HCT116 (cell line): ENCODE results near the gene GPR26. TPM values are rescaled to one million over a fixed set of nuclear protein-coding genes. Genes with fewer than 3 reads are reported as not detected.

Source experiments
- ATAC-seq: fragments of 200-7000 bp; cut with Tn5 transposase; 2 replicates; pipeline ENCODE4 v1.9.1; 2020; ENCODE audit warnings: mild to moderate bottlenecking, moderate library complexity
- BruUV-seq: library from RNA; stranded (reverse); fragments of 400-500 nt; replicated peaks from 2 replicates; lab custom pipeline; 2021; lab: Mats Ljungman, UMichigan
- CTCF ChIA-PET: fragments of 300-600 bp; sonication (Branson Sonifier 250); formaldehyde crosslinking; loops from one replicate; lab custom pipeline; 2021; ENCODE audit warnings: antibody characterized with exemption; lab: Charles Lee
- POLR2A ChIA-PET: fragments of 300-600, 350-600 bp; sonication (Branson Sonifier 250); formaldehyde crosslinking; loops from one replicate; lab custom pipeline; 2021; ENCODE audit warnings: antibody characterized with exemption; lab: Charles Lee
- RAD21 ChIA-PET, 2 experiments: fragments of 300-600 bp; sonication (Branson Sonifier 250); formaldehyde crosslinking; loops; one replicate each; lab custom pipeline; 2023; ENCODE audit warnings: low total read pairs in 2 of 2; ENCODE audit not compliant: uncharacterized antibody in 2 of 2, unreplicated experiment in 2 of 2, low non-redundant PET in 1 of 2; lab: Charles Lee
- DNase-seq: peaks from one replicate; pipeline ENCODE4 v3.0.0-alpha.2; 2010; ENCODE audit warnings: low read depth, low spot score
- H2AFZ ChIP-seq: fragments of 200-600 bp; shearing (Covaris generic), sonication (generic); 2 replicates; pipeline ENCODE4 v1.6.1; 2017; ENCODE audit warnings: low read depth, mixed run types, mixed read lengths, antibody characterized with exemption, low read length; ENCODE audit not compliant: poor library complexity, severe bottlenecking
- H3K27ac ChIP-seq: 2 replicates; pipeline ENCODE4 v1.5.1; 2012; ENCODE audit warnings: low read depth, low read length
- H3K27me3 ChIP-seq: fragments of 200-600 bp; sonication (generic); 2 replicates; pipeline ENCODE4 v1.6.1; 2016; ENCODE audit warnings: mixed run types, low read length, mixed read lengths; ENCODE audit not compliant: insufficient read depth
- H3K36me3 ChIP-seq, 2 experiments: fragments of 200-500 bp in 1 of 2; fragments of 200-600 bp in 1 of 2; sonication (Bioruptor generic) in 1 of 2; sonication (generic) in 1 of 2; 2 replicates each; pipeline versions ENCODE4 v1.5.1 to v1.6.1; 2014 to 2016; ENCODE audit warnings: low read length in 2 of 2, inconsistent platforms in 1 of 2, mixed read lengths in 1 of 2, mixed run types in 1 of 2; ENCODE audit not compliant: insufficient read depth in 2 of 2, control insufficient read depth in 1 of 2
- H3K4me1 ChIP-seq, 2 experiments: fragments of 200-600 bp in 1 of 2; sonication (generic) in 1 of 2; 2 replicates each; pipeline versions ENCODE4 v1.5.1 to v1.6.1; 2012 to 2017; ENCODE audit warnings: low read length in 2 of 2, inconsistent platforms in 1 of 2, mild to moderate bottlenecking in 1 of 2, mixed read lengths in 1 of 2, mixed run types in 1 of 2, moderate library complexity in 1 of 2; ENCODE audit not compliant: insufficient read depth in 2 of 2, control insufficient read depth in 1 of 2
- H3K4me2 ChIP-seq: fragments of 200-600 bp; sonication (generic); 2 replicates; pipeline ENCODE4 v1.6.1; 2017; ENCODE audit warnings: mixed run types, low read length, mixed read lengths
- H3K4me3 ChIP-seq, 2 experiments: fragments of 200-600 bp in 1 of 2; sonication (generic) in 1 of 2; replicated peaks in 1 of 2; 2 replicates each; pipeline ENCODE4 v1.5.1; 2011 to 2016; ENCODE audit warnings: low read length in 2 of 2, control low read depth in 1 of 2, low read depth in 1 of 2, mild to moderate bottlenecking in 1 of 2, mixed read lengths in 1 of 2, mixed run types in 1 of 2
- H3K79me2 ChIP-seq: fragments of 200-600 bp; sonication (generic); 2 replicates; pipeline ENCODE4 v1.6.1; 2017; ENCODE audit warnings: mild to moderate bottlenecking, mixed run types, low read length, moderate library complexity, mixed read lengths; ENCODE audit not compliant: insufficient read depth
- H3K9ac ChIP-seq: fragments of 200-600 bp; sonication (generic); 2 replicates; pipeline ENCODE4 v1.6.1; 2016; ENCODE audit warnings: low read length, mixed read lengths
- H3K9me2 ChIP-seq: fragments of 200-600 bp; sonication (generic), shearing (Covaris generic); 2 replicates; pipeline ENCODE4 v1.6.1; 2017; ENCODE audit warnings: mixed run types, mild to moderate bottlenecking, moderate library complexity; ENCODE audit not compliant: insufficient read depth
- H3K9me3 ChIP-seq, 2 experiments: fragments of 200-500 bp in 1 of 2; fragments of 200-600 bp in 1 of 2; sonication (Bioruptor generic) in 1 of 2; sonication (generic) in 1 of 2; 2 replicates each; pipeline ENCODE4 v1.6.1; 2014 to 2017; ENCODE audit warnings: low read length in 2 of 2, mixed read lengths in 2 of 2, inconsistent platforms in 1 of 2, low read depth in 1 of 2, mild to moderate bottlenecking in 1 of 2, mixed run types in 1 of 2, moderate library complexity in 1 of 2; ENCODE audit not compliant: control insufficient read depth in 1 of 2, insufficient read depth in 1 of 2
- H4K20me1 ChIP-seq: fragments of 200-600 bp; sonication (generic), shearing (Covaris generic); 2 replicates; pipeline ENCODE4 v1.6.1; 2017; ENCODE audit warnings: mixed run types, mild to moderate bottlenecking, moderate library complexity; ENCODE audit not compliant: insufficient read depth
- ATF3 ChIP-seq: IDR thresholded peaks from 2 replicates; pipeline ENCODE4 v1.6.1; 2012
- CBX3 ChIP-seq: IDR thresholded peaks from 2 replicates; pipeline ENCODE4 v1.6.1; 2012; ENCODE audit warnings: low read depth
- CTCF ChIP-seq, 3 experiments: fragments of 200-600 bp in 1 of 3; sonication (generic) in 1 of 3; IDR thresholded peaks in 2 of 3; conservative IDR thresholded peaks in 1 of 3; 2 replicates each; pipeline ENCODE4 v1.5.1; 2012 to 2017; ENCODE audit warnings: low read depth in 2 of 3, low read length in 2 of 3, antibody characterized with exemption in 1 of 3, borderline replicate concordance in 1 of 3, control low read depth in 1 of 3, mild to moderate bottlenecking in 1 of 3, mixed read lengths in 1 of 3, mixed run types in 1 of 3, moderate library complexity in 1 of 3; ENCODE audit not compliant: insufficient read depth in 1 of 3
- EGR1 ChIP-seq: IDR thresholded peaks from 2 replicates; pipeline ENCODE4 v1.6.1; 2012; ENCODE audit warnings: low read depth
- EZH2 ChIP-seq: fragments of 200-600 bp; sonication (generic); IDR thresholded peaks from 2 replicates; pipeline ENCODE4 v1.6.1; 2017; ENCODE audit warnings: antibody characterized with exemption, mixed run types
- EZH2phosphoT487 ChIP-seq: fragments of 200-600 bp; IDR thresholded peaks from 2 replicates; pipeline ENCODE4 v1.6.1; 2018; ENCODE audit warnings: antibody characterized with exemption, borderline replicate concordance
- FOSL1 ChIP-seq: IDR thresholded peaks from 2 replicates; pipeline ENCODE4 v1.6.1; 2012; ENCODE audit warnings: low read depth
- JUND ChIP-seq: IDR thresholded peaks from 2 replicates; pipeline ENCODE4 v1.6.1; 2012
- POLR2A ChIP-seq: IDR thresholded peaks from 2 replicates; pipeline ENCODE4 v1.7.0; 2011; ENCODE audit warnings: borderline replicate concordance; ENCODE audit not compliant: insufficient read depth, insufficient read length; ENCODE audit errors: extremely low read depth
- POLR2AphosphoS5 ChIP-seq: IDR thresholded peaks from 2 replicates; pipeline ENCODE4 v1.6.1; 2011; ENCODE audit warnings: mild to moderate bottlenecking, low read depth, low read length, moderate library complexity
- RAD21 ChIP-seq: IDR thresholded peaks from 2 replicates; pipeline ENCODE4 v1.6.1; 2012; ENCODE audit warnings: low read depth, mild to moderate bottlenecking
- REST ChIP-seq: IDR thresholded peaks from 2 replicates; pipeline ENCODE4 v1.6.1; 2012; ENCODE audit warnings: low read depth
- SIN3A ChIP-seq: IDR thresholded peaks from 2 replicates; pipeline ENCODE4 v1.6.1; 2012; ENCODE audit warnings: low read depth
- SP1 ChIP-seq: IDR thresholded peaks from 2 replicates; pipeline ENCODE4 v1.6.1; 2012; ENCODE audit warnings: low read depth
- SRF ChIP-seq: IDR thresholded peaks from 2 replicates; pipeline ENCODE4 v1.6.1; 2012; ENCODE audit warnings: low read depth
- TCF7L2 ChIP-seq: IDR thresholded peaks from 2 replicates; pipeline ENCODE4 v1.7.0; 2011; ENCODE audit warnings: borderline replicate concordance, inconsistent platforms; ENCODE audit not compliant: insufficient read depth, insufficient read length; ENCODE audit errors: extremely low read depth
- YY1 ChIP-seq: IDR thresholded peaks from 2 replicates; pipeline ENCODE4 v1.6.1; 2011; ENCODE audit warnings: low read length, low read depth, moderate library complexity, mild to moderate bottlenecking; ENCODE audit not compliant: insufficient replicate concordance; ENCODE audit errors: extremely low read depth
- ZFX ChIP-seq: fragments of 450-650 bp; IDR thresholded peaks from 2 replicates; pipeline ENCODE4 v1.6.1; 2017
- ZNF274 ChIP-seq: fragments of 200-500 bp; sonication (Bioruptor generic); IDR thresholded peaks from 2 replicates; pipeline ENCODE4 v1.6.1; 2014; ENCODE audit warnings: mild to moderate bottlenecking, low read depth, low read length, inconsistent platforms
- intact Hi-C: fragments of 100-400 bp; cut with micrococcal nuclease; formaldehyde crosslinking; loops from 2 replicates; pipeline ENCODE4 v1.10.0; 2022
- total RNA-seq: library from RNA; stranded (reverse); gene quantifications from one replicate; pipeline ENCODE4 v1.2.1, GENCODE V29; 2021; ENCODE audit not compliant: unreplicated experiment
- TF ChIP-seq, protein P1 (sequence below): IDR thresholded peaks from 2 replicates; pipeline ENCODE4 v1.6.1; 2011; ENCODE audit warnings: mild to moderate bottlenecking, low read length, moderate library complexity; ENCODE audit not compliant: insufficient replicate concordance; ENCODE audit errors: extremely low read depth

GPR26 gene
- total RNA-seq, 1 experiment from 2014 or later, result not detected

- TF ChIP-seq, protein P1, sequence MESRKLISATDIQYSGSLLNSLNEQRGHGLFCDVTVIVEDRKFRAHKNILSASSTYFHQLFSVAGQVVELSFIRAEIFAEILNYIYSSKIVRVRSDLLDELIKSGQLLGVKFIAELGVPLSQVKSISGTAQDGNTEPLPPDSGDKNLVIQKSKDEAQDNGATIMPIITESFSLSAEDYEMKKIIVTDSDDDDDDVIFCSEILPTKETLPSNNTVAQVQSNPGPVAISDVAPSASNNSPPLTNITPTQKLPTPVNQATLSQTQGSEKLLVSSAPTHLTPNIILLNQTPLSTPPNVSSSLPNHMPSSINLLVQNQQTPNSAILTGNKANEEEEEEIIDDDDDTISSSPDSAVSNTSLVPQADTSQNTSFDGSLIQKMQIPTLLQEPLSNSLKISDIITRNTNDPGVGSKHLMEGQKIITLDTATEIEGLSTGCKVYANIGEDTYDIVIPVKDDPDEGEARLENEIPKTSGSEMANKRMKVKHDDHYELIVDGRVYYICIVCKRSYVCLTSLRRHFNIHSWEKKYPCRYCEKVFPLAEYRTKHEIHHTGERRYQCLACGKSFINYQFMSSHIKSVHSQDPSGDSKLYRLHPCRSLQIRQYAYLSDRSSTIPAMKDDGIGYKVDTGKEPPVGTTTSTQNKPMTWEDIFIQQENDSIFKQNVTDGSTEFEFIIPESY, result no peak
- TF ChIP-seq EZH2, result no peak
- TF ChIP-seq ZFX, result no peak
- no peak for TF ChIP-seq RAD21
- no peak for TF ChIP-seq SIN3A
- no peak for TF ChIP-seq EGR1
- TF ChIP-seq TCF7L2, result no peak
- TF ChIP-seq, all 23 proteins: peak for 0
Observed at GRCh38 chr10:123669886-123670285, 3.7 kb downstream of the GPR26 start (continued).

- H3K27me3 ChIP-seq, result peaks cover 81% of the 10 kb centered on the region
- ATAC-seq (no peak), DNase-seq (no peak)
- no peak overlapping the region for H3K4me2 ChIP-seq
- H3K27ac ChIP-seq, result no peak overlapping the region
- ChIA-PET RAD21 (no interaction called here), CTCF (no interaction called here), POLR2A (no interaction called here)
- no peaks in the 10 kb centered on the region for H3K36me3 ChIP-seq
- no peak overlapping the region for H2AFZ ChIP-seq
- no peaks in the 10 kb centered on the region for H3K9me3 ChIP-seq
- H4K20me1 ChIP-seq, result no peaks in the 10 kb centered on the region
- intact Hi-C loops, result no loop called here
- no peak overlapping the region for H3K4me3 ChIP-seq
- no peaks in the 10 kb centered on the region for H3K4me1 ChIP-seq
- H3K9me2 ChIP-seq, result no peaks in the 10 kb centered on the region
- H3K79me2 ChIP-seq, result no peaks in the 10 kb centered on the region
- no TSS peak for BruUV-seq
- no peak overlapping the region for H3K9ac ChIP-seq
- TF ChIP-seq SP1 (no peak), SRF (no peak), CBX3 (no peak), TCF7L2 (no peak), POLR2AphosphoS5 (no peak), ZNF274 (no peak), POLR2A (no peak), SIN3A (no peak), ATF3 (no peak), EZH2phosphoT487 (no peak), REST (no peak), EGR1 (no peak), YY1 (no peak), JUND (no peak), EZH2 (no peak), ZFX (no peak), FOSL1 (no peak), CTCF (IDR thresholded peaks at IDR 0.05 in 2 of 3, conservative IDR thresholded peaks at IDR 0.05 in 1 of 3; ENCODE audit: borderline replicate concordance in 1 of 3, insufficient read depth in 1 of 3, low read depth in 2 of 3, low read length in 2 of 3) (no peak)
Observed at GRCh38 chr10:123673198-123673597, 7.0 kb downstream of the GPR26 start.
